NT2/D1 (cell line): Measurements from ENCODE around the gene FSCN2.

Experiments
- SUZ12 ChIP-seq: IDR thresholded peaks from 2 replicates; pipeline ENCODE4 v1.6.1; 2011; ENCODE audit not compliant: insufficient read length, insufficient read depth; ENCODE audit errors: extremely low read depth
- YY1 ChIP-seq: IDR thresholded peaks from 2 replicates; pipeline ENCODE4 v1.6.1; 2011; ENCODE audit not compliant: insufficient read length, insufficient read depth

GRCh38 chr17:81532490-81533287, 4.5 kb downstream of the FSCN2 start:
- TF ChIP-seq SUZ12 (no peak), YY1 (no peak)
